H1 (cell line): ENCODE data around the gene SLFNL1. TPM values are rescaled to one million over a fixed set of nuclear protein-coding genes. Genes with fewer than 3 reads are reported as not detected.
A peak's percentile ranks its signal among the peaks of the same experiment; 100 is the strongest.

Experiments
- CTCF ChIA-PET: fragments of 300-600 bp; sonication (Branson Sonifier 250); formaldehyde crosslinking; loops from one replicate; lab custom pipeline; 2021; ENCODE audit not compliant: partially characterized antibody; lab: Charles Lee
- POLR2A ChIA-PET: fragments of 300-600 bp; sonication (Branson Sonifier 250); formaldehyde crosslinking; loops from one replicate; lab custom pipeline; 2021; ENCODE audit warnings: inconsistent platforms; ENCODE audit not compliant: partially characterized antibody; lab: Charles Lee
- DNase-seq, 2 experiments: peaks; one replicate each; pipeline versions ENCODE4 v3.0.0 to v3.0.0-alpha.2; 2010 to 2022; ENCODE audit warnings: low spot score in 2 of 2, low read depth in 1 of 2, mixed read lengths in 1 of 2
- FAIRE-seq: peaks from 2 replicates; lab custom pipeline; 2011; peaks lifted over from hg19 to GRCh38; lab: Jason Lieb, UNC
- H2AFZ ChIP-seq: 2 replicates; pipeline ENCODE4 v1.8.1; 2012; ENCODE audit warnings: low read length, inconsistent platforms
- H2AK5ac ChIP-seq: 2 replicates; pipeline ENCODE4 v1.6.1; 2013; ENCODE audit warnings: low read depth, low read length
- H2BK120ac ChIP-seq: replicated peaks from 2 replicates; pipeline ENCODE3; 2013; ENCODE audit warnings: low read depth, low read length, inconsistent platforms
- H2BK12ac ChIP-seq: 2 replicates; pipeline ENCODE4 v1.6.1; 2013; ENCODE audit warnings: low read depth, low read length
- H2BK15ac ChIP-seq: 2 replicates; pipeline ENCODE4 v1.6.1; 2013; ENCODE audit warnings: low read length
- H2BK20ac ChIP-seq: 2 replicates; pipeline ENCODE4 v1.6.1; 2013; ENCODE audit warnings: low read length
- H2BK5ac ChIP-seq: 2 replicates; pipeline ENCODE4 v1.6.1; 2013; ENCODE audit warnings: low read depth, low read length
- H3K14ac ChIP-seq: 2 replicates; pipeline ENCODE4 v1.6.1; 2013; ENCODE audit warnings: inconsistent platforms; ENCODE audit not compliant: insufficient read length
- H3K18ac ChIP-seq: 2 replicates; pipeline ENCODE4 v1.6.1; 2013; ENCODE audit warnings: low read length; ENCODE audit errors: extremely low read depth
- H3K23ac ChIP-seq: 2 replicates; pipeline ENCODE4 v1.6.1; 2013; ENCODE audit warnings: inconsistent platforms; ENCODE audit not compliant: insufficient read length
- H3K23me2 ChIP-seq: 2 replicates; pipeline ENCODE4 v1.6.1; 2013; ENCODE audit warnings: low read depth, low read length
- H3K27ac ChIP-seq: 2 replicates; pipeline ENCODE4 v1.6.1; 2011; ENCODE audit warnings: low read depth, low read length, inconsistent platforms
- H3K27me3 ChIP-seq, 4 experiments: replicated peaks in 1 of 4; 1 replicate in 1 of 4; 2 replicates in 3 of 4; pipeline versions ENCODE4 v1.6.1 to v1.8.1; 2011 to 2013; ENCODE audit warnings: low read length in 3 of 4, mild to moderate bottlenecking in 3 of 4, inconsistent platforms in 2 of 4, mixed read lengths in 2 of 4, moderate library complexity in 1 of 4; ENCODE audit not compliant: control insufficient read depth in 3 of 4, insufficient read depth in 3 of 4; ENCODE audit errors: extremely low read depth in 1 of 4
- H3K36me3 ChIP-seq, 4 experiments: 2 replicates each; pipeline versions ENCODE4 v1.6.1 to v1.8.1; 2011 to 2013; ENCODE audit warnings: mild to moderate bottlenecking in 4 of 4, low read length in 3 of 4, moderate library complexity in 2 of 4, control low read depth in 1 of 4, inconsistent platforms in 1 of 4; ENCODE audit not compliant: insufficient read depth in 4 of 4, control insufficient read depth in 2 of 4
- H3K4ac ChIP-seq: replicated peaks from 2 replicates; pipeline ENCODE3; 2013; ENCODE audit warnings: low read length, low read depth, mixed read lengths, inconsistent platforms; ENCODE audit not compliant: insufficient read length
- H3K4me1 ChIP-seq, 4 experiments: replicated peaks in 1 of 4; 1 replicate in 1 of 4; 2 replicates in 3 of 4; pipeline versions ENCODE4 v1.6.1 to v1.8.1; 2011 to 2013; ENCODE audit warnings: low read length in 3 of 4, inconsistent platforms in 2 of 4, mixed read lengths in 1 of 4; ENCODE audit not compliant: insufficient read depth in 4 of 4, control insufficient read depth in 3 of 4
- H3K4me2 ChIP-seq, 2 experiments: 2 replicates each; pipeline versions ENCODE4 v1.6.1 to v1.8.1; 2011 to 2013; ENCODE audit warnings: low read depth in 2 of 2, low read length in 2 of 2, control low read depth in 1 of 2, inconsistent platforms in 1 of 2, mild to moderate bottlenecking in 1 of 2; ENCODE audit not compliant: insufficient read depth in 1 of 2
- H3K4me3 ChIP-seq, 4 experiments: fragments of 200-600, 300-600 bp in 1 of 4; sonication (generic), shearing (Covaris generic), sonication (Bioruptor Twin) in 1 of 4; 2 replicates each; pipeline versions ENCODE4 v1.5.1 to v1.8.1; 2011 to 2016; ENCODE audit warnings: low read length in 4 of 4, low read depth in 3 of 4, control low read depth in 2 of 4, inconsistent platforms in 2 of 4, mild to moderate bottlenecking in 2 of 4, mixed read lengths in 1 of 4, moderate library complexity in 1 of 4; ENCODE audit not compliant: insufficient read depth in 2 of 4; ENCODE audit errors: extremely low read depth in 1 of 4
- H3K56ac ChIP-seq: replicated peaks from 2 replicates; pipeline ENCODE3; 2013; ENCODE audit warnings: low read depth, mild to moderate bottlenecking, mixed read lengths, low read length, inconsistent platforms; ENCODE audit not compliant: insufficient read length
- H3K79me1 ChIP-seq: 2 replicates; pipeline ENCODE4 v1.6.1; 2013; ENCODE audit warnings: low read depth, low read length, control low read depth
- H3K79me2 ChIP-seq, 2 experiments: 2 replicates each; pipeline versions ENCODE4 v1.6.1 to v1.8.1; 2012 to 2013; ENCODE audit warnings: low read length in 2 of 2, mild to moderate bottlenecking in 2 of 2, inconsistent platforms in 1 of 2; ENCODE audit not compliant: insufficient read depth in 2 of 2, control insufficient read depth in 1 of 2
- H3K9ac ChIP-seq, 4 experiments: replicated peaks in 1 of 4; 1 replicate in 1 of 4; 2 replicates in 3 of 4; pipeline versions ENCODE4 v1.6.1 to v1.8.1; 2011 to 2013; ENCODE audit warnings: low read depth in 3 of 4, low read length in 3 of 4, control low read depth in 2 of 4, mild to moderate bottlenecking in 2 of 4, moderate library complexity in 2 of 4, inconsistent platforms in 1 of 4; ENCODE audit errors: extremely low read depth in 1 of 4
- H3K9me3 ChIP-seq, 2 experiments: 2 replicates each; pipeline versions ENCODE4 v1.6.1 to v1.8.1; 2012 to 2013; ENCODE audit warnings: mild to moderate bottlenecking in 2 of 2, moderate library complexity in 2 of 2, control low read depth in 1 of 2, inconsistent platforms in 1 of 2, low read depth in 1 of 2, low read length in 1 of 2, mixed read lengths in 1 of 2; ENCODE audit not compliant: insufficient read depth in 2 of 2
- H4K20me1 ChIP-seq, 2 experiments: replicated peaks in 1 of 2; 2 replicates each; pipeline versions ENCODE3 to v1.8.1; 2011 to 2013; ENCODE audit warnings: inconsistent platforms in 2 of 2, low read length in 2 of 2, mild to moderate bottlenecking in 1 of 2; ENCODE audit not compliant: insufficient read depth in 2 of 2, control insufficient read depth in 1 of 2
- H4K5ac ChIP-seq: 2 replicates; pipeline ENCODE4 v1.6.1; 2013; ENCODE audit warnings: low read length, low read depth, mixed read lengths, inconsistent platforms; ENCODE audit not compliant: insufficient read length
- H4K8ac ChIP-seq: 2 replicates; pipeline ENCODE4 v1.8.0; 2013; ENCODE audit warnings: mild to moderate bottlenecking, moderate library complexity, low read length, inconsistent platforms; ENCODE audit not compliant: insufficient read depth; ENCODE audit errors: extremely low read depth
- H4K91ac ChIP-seq: replicated peaks from 2 replicates; pipeline ENCODE3; 2013; ENCODE audit warnings: low read length, mixed read lengths, inconsistent platforms; ENCODE audit not compliant: insufficient read length
- EP300 ChIP-seq, 2 experiments: IDR thresholded peaks; 1 replicate in 1 of 2; 2 replicates in 1 of 2; pipeline ENCODE4 v1.6.1; 2011 to 2012; ENCODE audit warnings: low read depth in 2 of 2, low read length in 2 of 2, mild to moderate bottlenecking in 2 of 2, borderline replicate concordance in 1 of 2, inconsistent platforms in 1 of 2, moderate library complexity in 1 of 2
- RAD21 ChIP-seq, 2 experiments: IDR thresholded peaks in 1 of 2; conservative IDR thresholded peaks in 1 of 2; 2 replicates each; pipeline ENCODE4 v1.6.1; 2011; ENCODE audit warnings: low read depth in 2 of 2, low read length in 2 of 2, improper control_type of control experiment in 1 of 2, inconsistent platforms in 1 of 2, mild to moderate bottlenecking in 1 of 2, moderate library complexity in 1 of 2
- WGBS, 2 experiments: shearing (Covaris generic) in 1 of 2; methylation state at CpG; one replicate each; pipeline versions ENCODE4 v1.1.6 to v1.1.7; 2013 to 2015; ENCODE audit warnings: low lambda C conversion rate in 2 of 2, mixed read lengths in 2 of 2, inconsistent platforms in 1 of 2, low coverage in 1 of 2, missing lambda C conversion rate in 1 of 2; ENCODE audit not compliant: insufficient replicate concordance in 2 of 2, insufficient coverage in 1 of 2, insufficient read length in 1 of 2; ENCODE audit errors: extremely low coverage in 1 of 2, missing lambda C conversion rate in 1 of 2; 5-methylcytosine and 5-hydroxymethylcytosine counted together
- polyA plus RNA-seq, 7 experiments: library from polyadenylated mRNA; depleted of rRNA in 3 of 7; stranded (reverse) in 5 of 7; unstranded in 2 of 7; fragments of >200 nt in 5 of 7; fragments of 200-250 nt in 2 of 7; gene quantifications; 1 replicate in 5 of 7; 2 replicates in 1 of 7; 4 replicates in 1 of 7; pipeline versions ENCODE4 v1.2.1 to v1.2.3, GENCODE V29; 2011 to 2013; ENCODE audit warnings: missing spikeins in 2 of 7, mixed read lengths in 2 of 7
- total RNA-seq: library from RNA; stranded (reverse); fragmentation: NEBNext Ultra II Directional; extraction: Animal tissue kit (Norgen Biotek cat#: 25700); gene quantifications from 2 replicates; pipeline ENCODE4 v1.2.1, GENCODE V29; 2021
- TF ChIP-seq, protein P1 (sequence below), 3 experiments: IDR thresholded peaks; 1 replicate in 2 of 3; 2 replicates in 1 of 3; pipeline versions ENCODE4 v1.5.1 to v1.6.1; 2011; ENCODE audit warnings: low read length in 3 of 3, mild to moderate bottlenecking in 3 of 3, inconsistent platforms in 2 of 3, low read depth in 1 of 3, moderate library complexity in 1 of 3; ENCODE audit not compliant: insufficient read depth in 1 of 3; ENCODE audit errors: control extremely low read depth in 1 of 3

SLFNL1 gene
- total and polyA plus RNA-seq, 2 of the 8 experiments (the other 6 are each of a cell fraction or from before 2014, with no cell fraction given): not detected

GRCh38 chr1:41038110-41038509 is 16.6 kb upstream of the SLFNL1 start:
- Histone ChIP-seq H3K4me3 (no peak overlapping the region), H2BK15ac (no peak overlapping the region), H3K27ac (no peak overlapping the region), H2BK5ac (no peak overlapping the region), H3K9me3 (no peaks in the 10 kb centered on the region), H3K27me3 (peaks cover 0 to 3% (median 0%) of the 10 kb centered on the region in 4 experiments; a peak in 1 of 7 replicates), H3K23me2 (no peaks in the 10 kb centered on the region; the same call in 1 of the 2 replicates), H3K36me3 (peaks cover 0 to 4% (median 2%) of the 10 kb centered on the region in 4 experiments; a peak in 3 of 8 replicates), H4K91ac (no peak overlapping the region), H3K4ac (no peak overlapping the region), H2AK5ac (no peak overlapping the region), H3K56ac (no peak overlapping the region), H3K4me2 (no peak overlapping the region), H2AFZ (no peak overlapping the region), H4K5ac (no peak overlapping the region), H2BK120ac (no peak overlapping the region), H2BK20ac (no peak overlapping the region), H3K4me1 (no peaks in the 10 kb centered on the region; a peak in 2 of 7 replicates), H3K14ac (no peak overlapping the region), H3K9ac (no peak overlapping the region), H4K20me1 (peaks cover 0 to 2% of the 10 kb centered on the region in 2 experiments), H2BK12ac (no peak overlapping the region), H3K18ac (no peak overlapping the region), H4K8ac (no peak overlapping the region), H3K79me1 (no peaks in the 10 kb centered on the region), H3K23ac (no peak overlapping the region), H3K79me2 (no peaks in the 10 kb centered on the region)
- 81% methylated on average over 5 of the region's 5 CpGs; no CpG with 5 or more reads in 1 of the 2 experiments for WGBS, 2 experiments
- no peak for DNase-seq
- ChIA-PET CTCF (interaction anchor here (0.7 to 2.8 kb wide), 7 partner anchors 9 to 393 kb away, joined by 3 to 20 read pairs (median 3); no protein-coding TSS in a partner anchor), POLR2A (interaction anchor here (1.1 to 2.0 kb wide), 3 partner anchors 8 to 35 kb away, joined by 3 to 9 read pairs (median 4); no protein-coding TSS in a partner anchor)
- TF ChIP-seq EP300 (IDR thresholded peaks at IDR 0.05; ENCODE audit: borderline replicate concordance in 1 of 2, low read depth in 2 of 2, low read length in 2 of 2): no peak
- TF ChIP-seq, protein P1, sequence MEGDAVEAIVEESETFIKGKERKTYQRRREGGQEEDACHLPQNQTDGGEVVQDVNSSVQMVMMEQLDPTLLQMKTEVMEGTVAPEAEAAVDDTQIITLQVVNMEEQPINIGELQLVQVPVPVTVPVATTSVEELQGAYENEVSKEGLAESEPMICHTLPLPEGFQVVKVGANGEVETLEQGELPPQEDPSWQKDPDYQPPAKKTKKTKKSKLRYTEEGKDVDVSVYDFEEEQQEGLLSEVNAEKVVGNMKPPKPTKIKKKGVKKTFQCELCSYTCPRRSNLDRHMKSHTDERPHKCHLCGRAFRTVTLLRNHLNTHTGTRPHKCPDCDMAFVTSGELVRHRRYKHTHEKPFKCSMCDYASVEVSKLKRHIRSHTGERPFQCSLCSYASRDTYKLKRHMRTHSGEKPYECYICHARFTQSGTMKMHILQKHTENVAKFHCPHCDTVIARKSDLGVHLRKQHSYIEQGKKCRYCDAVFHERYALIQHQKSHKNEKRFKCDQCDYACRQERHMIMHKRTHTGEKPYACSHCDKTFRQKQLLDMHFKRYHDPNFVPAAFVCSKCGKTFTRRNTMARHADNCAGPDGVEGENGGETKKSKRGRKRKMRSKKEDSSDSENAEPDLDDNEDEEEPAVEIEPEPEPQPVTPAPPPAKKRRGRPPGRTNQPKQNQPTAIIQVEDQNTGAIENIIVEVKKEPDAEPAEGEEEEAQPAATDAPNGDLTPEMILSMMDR (IDR thresholded peaks at IDR 0.05; ENCODE audit: control extremely low read depth in 1 of 3, insufficient read depth in 1 of 3, low read depth in 1 of 3, low read length in 3 of 3): peak; percentile 11 to 35 (median 26)
- peak; percentile 50 to 52 for TF ChIP-seq RAD21 (IDR thresholded peaks at IDR 0.05 in 1 of 2, conservative IDR thresholded peaks at IDR 0.05 in 1 of 2; ENCODE audit: low read depth in 2 of 2, low read length in 2 of 2)
- FAIRE-seq: no peak
